Astrocyte (in vitro differentiated cells and primary cell): ENCODE measurements around the gene GUCA1A.

ENCODE experiments used
- EZH2 ChIP-seq: IDR thresholded peaks from 2 replicates; pipeline ENCODE4 v1.6.1; 2012; ENCODE audit warnings: mild to moderate bottlenecking, low read length, inconsistent platforms; ENCODE audit not compliant: insufficient read depth
- TF ChIP-seq, protein P1 (sequence below): IDR thresholded peaks from 2 replicates; pipeline ENCODE4 v1.5.1; 2011; ENCODE audit warnings: low read depth, mild to moderate bottlenecking, inconsistent platforms, low read length, moderate library complexity; ENCODE audit not compliant: insufficient read depth

DNA sequence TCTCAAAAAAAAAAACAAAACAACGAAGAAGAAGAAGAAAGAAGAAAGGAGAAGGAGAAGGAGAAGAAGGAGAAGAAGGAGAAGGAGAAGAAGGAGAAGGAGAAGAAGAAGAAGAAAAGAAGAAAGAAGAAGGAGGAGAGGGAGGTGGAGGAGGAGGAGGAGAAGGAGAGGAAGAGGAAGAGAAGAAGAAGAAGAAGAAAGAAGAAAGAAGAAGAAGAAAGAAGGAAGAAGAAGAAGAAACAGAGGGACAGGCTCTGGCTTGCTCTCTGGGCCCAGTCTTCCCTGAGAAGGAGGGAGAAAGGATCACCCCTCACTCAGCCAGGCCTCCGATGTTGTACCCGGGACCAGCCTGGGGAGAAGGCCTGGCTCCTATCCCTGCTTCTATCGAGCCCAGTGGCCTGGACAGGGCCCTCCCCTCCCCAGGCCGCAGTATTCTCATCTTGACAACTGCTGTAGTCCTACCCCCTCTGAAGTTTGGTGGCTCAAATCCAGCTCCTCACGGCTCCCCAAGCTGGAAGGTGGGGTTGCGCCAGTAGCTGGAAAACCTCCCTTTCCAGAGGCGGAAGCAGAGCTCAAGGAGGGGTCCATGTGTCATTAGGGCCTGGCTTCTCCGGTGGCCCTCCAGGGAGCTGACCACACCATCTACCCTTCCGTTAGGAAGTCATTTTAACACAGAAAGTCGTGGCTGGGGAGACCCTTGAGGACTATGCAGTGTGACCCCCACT is 49.6 kb upstream of the GUCA1A start:
- TF ChIP-seq, protein P1, sequence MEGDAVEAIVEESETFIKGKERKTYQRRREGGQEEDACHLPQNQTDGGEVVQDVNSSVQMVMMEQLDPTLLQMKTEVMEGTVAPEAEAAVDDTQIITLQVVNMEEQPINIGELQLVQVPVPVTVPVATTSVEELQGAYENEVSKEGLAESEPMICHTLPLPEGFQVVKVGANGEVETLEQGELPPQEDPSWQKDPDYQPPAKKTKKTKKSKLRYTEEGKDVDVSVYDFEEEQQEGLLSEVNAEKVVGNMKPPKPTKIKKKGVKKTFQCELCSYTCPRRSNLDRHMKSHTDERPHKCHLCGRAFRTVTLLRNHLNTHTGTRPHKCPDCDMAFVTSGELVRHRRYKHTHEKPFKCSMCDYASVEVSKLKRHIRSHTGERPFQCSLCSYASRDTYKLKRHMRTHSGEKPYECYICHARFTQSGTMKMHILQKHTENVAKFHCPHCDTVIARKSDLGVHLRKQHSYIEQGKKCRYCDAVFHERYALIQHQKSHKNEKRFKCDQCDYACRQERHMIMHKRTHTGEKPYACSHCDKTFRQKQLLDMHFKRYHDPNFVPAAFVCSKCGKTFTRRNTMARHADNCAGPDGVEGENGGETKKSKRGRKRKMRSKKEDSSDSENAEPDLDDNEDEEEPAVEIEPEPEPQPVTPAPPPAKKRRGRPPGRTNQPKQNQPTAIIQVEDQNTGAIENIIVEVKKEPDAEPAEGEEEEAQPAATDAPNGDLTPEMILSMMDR, result no peak
- no peak for TF ChIP-seq EZH2
